Astrocyte of the spinal cord (primary cell): ENCODE data around the gene ACTL6A.
A peak's percentile ranks its signal among the peaks of the same experiment; 100 is the strongest.

Source experiments
- DNase-seq: peaks from one replicate; pipeline ENCODE4 v3.0.0; 2011; ENCODE audit warnings: low read depth, low spot score
- H3K4me3 ChIP-seq: 2 replicates; pipeline ENCODE4 v1.5.1; 2011; ENCODE audit warnings: low read depth, mild to moderate bottlenecking, low read length, moderate library complexity
- CTCF ChIP-seq: IDR thresholded peaks from 2 replicates; pipeline ENCODE4 v1.5.1; 2012; ENCODE audit warnings: low read depth, mild to moderate bottlenecking, low read length, inconsistent platforms
- in situ Hi-C: cut with HindIII; loops from 2 replicates; pipeline ENCODE4 v1.10.0; 2017; ENCODE audit warnings: low sequenced_read_pairs

ACTL6A gene

GRCh38 chr3:179589143-179589542 lies 26.4 kb downstream of the ACTL6A start:
- no peak for TF ChIP-seq CTCF
- no peak overlapping the region for H3K4me3 ChIP-seq
- in situ Hi-C loops: no loop called here
- DNase-seq: no peak

- TF ChIP-seq CTCF: no peak
- no peak overlapping the region for H3K4me3 ChIP-seq
- no peak for DNase-seq
- in situ Hi-C loops: no loop called here
Observed at GRCh38 chr3:179590669-179591068, 27.9 kb downstream of the ACTL6A start.

- no peak for TF ChIP-seq CTCF
- no peak for DNase-seq
- no peak overlapping the region for H3K4me3 ChIP-seq
- in situ Hi-C loops: no loop called here
Observed at GRCh38 chr3:179591313-179591712, 28.6 kb downstream of the ACTL6A start.

GRCh38 chr3:179599531-179599930 lies 36.8 kb downstream of the ACTL6A start:
- no peak for TF ChIP-seq CTCF
- no peak for DNase-seq
- H3K4me3 ChIP-seq: no peak overlapping the region
- in situ Hi-C loops: no loop called here

GRCh38 chr3:179603321-179603720 lies 40.6 kb downstream of the ACTL6A start:
- no peak for DNase-seq
- no peak for TF ChIP-seq CTCF
- H3K4me3 ChIP-seq: peak overlapping the region; percentile 99
- in situ Hi-C loops: no loop called here

- no peak for TF ChIP-seq CTCF
- peak overlapping the region; percentile 99 for H3K4me3 ChIP-seq
- no peak for DNase-seq
- in situ Hi-C loops: no loop called here
Observed at GRCh38 chr3:179603831-179604230, 41.1 kb downstream of the ACTL6A start.
